ENCODE data around the gene MDN1.

The MDN1 gene

GRCh38 chr6:89599727-89600126, 219.9 kb downstream of the MDN1 start:
- no peak for DNase-seq

GRCh38 chr6:89597988-89598387, 221.6 kb downstream of the MDN1 start:
- peak in 1 of 51 donors; percentile 9 for DNase-seq

- no peak for DNase-seq
These were observed 222.2 kb downstream of the MDN1 start for GRCh38 chr6:89597372-89597771.

- DNase-seq = no peak
These were observed 223.1 kb downstream of the MDN1 start for GRCh38 chr6:89596484-89596883.

- DNase-seq = no peak
These were observed 223.5 kb downstream of the MDN1 start for GRCh38 chr6:89596056-89596455.

All from hypothalamus (tissue), 51 donors.